Panc1 (cell line): ENCODE data around the gene DNAJA3. TPM values are rescaled to one million over a fixed set of nuclear protein-coding genes. Genes with fewer than 3 reads are reported as not detected.
A peak's percentile ranks its signal among the peaks of the same experiment; 100 is the strongest.

Experiments used
- ATAC-seq: fragments of 200-7000 bp; cut with Tn5 transposase; 2 replicates; pipeline ENCODE4 v1.9.1; 2020; ENCODE audit warnings: mild to moderate bottlenecking, moderate library complexity
- BruUV-seq: library from RNA; stranded (reverse); fragments of 400-500 nt; replicated peaks from 2 replicates; lab custom pipeline; 2021; lab: Mats Ljungman, UMichigan
- CTCF ChIA-PET: fragments of 300-600 bp; sonication (Branson Sonifier 250); formaldehyde crosslinking; loops from one replicate; lab custom pipeline; 2022; ENCODE audit warnings: antibody characterized with exemption; lab: Charles Lee
- POLR2A ChIA-PET: fragments of 300-600 bp; sonication (Branson Sonifier 250); formaldehyde crosslinking; loops from one replicate; lab custom pipeline; 2022; ENCODE audit warnings: antibody characterized with exemption; lab: Charles Lee
- DNase-seq: peaks from one replicate; pipeline ENCODE4 v3.0.0-alpha.2; 2010; ENCODE audit warnings: low read depth, low spot score
- H3K27ac ChIP-seq: 2 replicates; pipeline ENCODE4 v1.5.1; 2011; ENCODE audit warnings: mild to moderate bottlenecking, low read length, inconsistent platforms
- H3K27me3 ChIP-seq: fragments of 200-500 bp; sonication (Bioruptor generic); 2 replicates; pipeline ENCODE4 v1.6.0; 2014; ENCODE audit warnings: low read length, inconsistent platforms; ENCODE audit not compliant: control insufficient read depth, insufficient read depth
- H3K36me3 ChIP-seq: fragments of 200-500 bp; sonication (Bioruptor generic); 2 replicates; pipeline ENCODE4 v1.5.1; 2014; ENCODE audit warnings: inconsistent platforms, mild to moderate bottlenecking, low read length, moderate library complexity; ENCODE audit not compliant: control insufficient read depth, insufficient read depth
- H3K4me1 ChIP-seq: 2 replicates; pipeline ENCODE4 v1.5.1; 2011; ENCODE audit warnings: inconsistent platforms, mild to moderate bottlenecking, low read length, moderate library complexity; ENCODE audit not compliant: control insufficient read depth, insufficient read depth
- H3K4me3 ChIP-seq, 2 experiments: 2 replicates each; pipeline ENCODE4 v1.5.1; 2011 to 2012; ENCODE audit warnings: low read depth in 2 of 2, low read length in 2 of 2, mild to moderate bottlenecking in 2 of 2, inconsistent platforms in 1 of 2, moderate library complexity in 1 of 2
- H3K9me3 ChIP-seq: fragments of 200-500 bp; sonication (Bioruptor generic); 2 replicates; pipeline ENCODE4 v1.5.1; 2014; ENCODE audit warnings: low read depth, mild to moderate bottlenecking, inconsistent platforms, low read length, moderate library complexity; ENCODE audit not compliant: control insufficient read depth, insufficient read depth
- CTCF ChIP-seq: fragments of 450-650 bp; IDR thresholded peaks from 2 replicates; pipeline ENCODE4 v1.5.1; 2017; ENCODE audit warnings: mild to moderate bottlenecking
- POLR2AphosphoS5 ChIP-seq: IDR thresholded peaks from 2 replicates; pipeline ENCODE4 v1.6.1; 2012; ENCODE audit warnings: mild to moderate bottlenecking, low read depth, low read length, moderate library complexity
- REST ChIP-seq, 2 experiments: IDR thresholded peaks; 2 replicates each; pipeline ENCODE4 v1.6.1; 2011 to 2012; ENCODE audit warnings: low read depth in 2 of 2, control low read depth in 1 of 2, low read length in 1 of 2, mild to moderate bottlenecking in 1 of 2, moderate library complexity in 1 of 2; ENCODE audit not compliant: insufficient read depth in 1 of 2
- SIN3A ChIP-seq: IDR thresholded peaks from 2 replicates; pipeline ENCODE4 v1.6.1; 2012; ENCODE audit warnings: low read depth, mild to moderate bottlenecking, low read length, moderate library complexity, borderline replicate concordance; ENCODE audit not compliant: insufficient read depth
- TCF7L2 ChIP-seq: IDR thresholded peaks from 2 replicates; pipeline ENCODE4 v1.6.1; 2011; ENCODE audit warnings: mild to moderate bottlenecking, low read depth, low read length, inconsistent platforms
- in situ Hi-C: cut with HindIII; loops from 2 replicates; pipeline ENCODE4 v1.10.0; 2016; ENCODE audit warnings: low sequenced_read_pairs, low pct_unique_long_range_greater_than_20kb
- intact Hi-C: fragments of 100-400 bp; cut with micrococcal nuclease; formaldehyde crosslinking; loops from one replicate; pipeline ENCODE4 v1.10.0; 2022; ENCODE audit not compliant: unreplicated experiment
- total RNA-seq: library from RNA; stranded (reverse); gene quantifications from one replicate; pipeline ENCODE4 v1.2.1, GENCODE V29; 2021; ENCODE audit not compliant: unreplicated experiment

Gene DNAJA3
- total RNA-seq, 1 experiment from 2014 or later: 68.7 TPM

- Histone ChIP-seq H3K36me3 (no peaks in the 10 kb centered on the region), H3K27me3 (no peaks in the 10 kb centered on the region), H3K4me1 (peaks cover 75% of the 10 kb centered on the region), H3K27ac (peak overlapping the region; percentile 82), H3K9me3 (no peaks in the 10 kb centered on the region), H3K4me3 (no peak overlapping the region)
- intact Hi-C loops (no loop called here), in situ Hi-C loops (no loop called here)
- ChIA-PET CTCF (interaction anchor here (1.0 to 2.5 kb wide), 4 partner anchors 15 to 26 kb away, joined by 3 to 8 read pairs (median 4); no protein-coding TSS in a partner anchor), POLR2A (no interaction called here)
- TF ChIP-seq TCF7L2 (no peak; the same call in 1 of the 2 replicates), CTCF (no peak), POLR2AphosphoS5 (no peak), SIN3A (no peak), REST (IDR thresholded peaks at IDR 0.05; ENCODE audit: insufficient read depth in 1 of 2, low read depth in 2 of 2, low read length in 1 of 2) (no peak)
- no TSS peak for BruUV-seq
- DNase-seq (no peak), ATAC-seq (no peak)
These were observed 48.6 kb upstream of the DNAJA3 start for GRCh38 chr16:4376893-4377572.

GRCh38 chr16:4377573-4378154 is 48.0 kb upstream of the DNAJA3 start:
- peaks cover 73% of the 10 kb centered on the region for H3K4me1 ChIP-seq
- no peak for DNase-seq
- peak; percentile 43 for ATAC-seq
- in situ Hi-C loops: no loop called here
- no peaks in the 10 kb centered on the region for H3K36me3 ChIP-seq
- H3K27ac ChIP-seq: peak overlapping the region; percentile 82
- CTCF ChIA-PET: interaction anchor here (1.0 to 2.5 kb wide), 4 partner anchors 16 to 25 kb away, joined by 3 to 8 read pairs (median 4); no protein-coding TSS in a partner anchor
- no peak overlapping the region for H3K4me3 ChIP-seq
- intact Hi-C loops: no loop called here
- POLR2A ChIA-PET: no interaction called here
- H3K9me3 ChIP-seq: no peaks in the 10 kb centered on the region
- TF ChIP-seq POLR2AphosphoS5 (0 out of 2 replicates have a peak, but pooled peaks have one; percentile 36), REST (IDR thresholded peaks at IDR 0.05; ENCODE audit: insufficient read depth in 1 of 2, low read depth in 2 of 2, low read length in 1 of 2) (no peak), SIN3A (no peak), CTCF (no peak; the same call in 1 of the 2 replicates)
- no peaks in the 10 kb centered on the region for H3K27me3 ChIP-seq
- no TSS peak for BruUV-seq
